Neural progenitor cell (in vitro differentiated cells): ENCODE results near the gene MON1B.

Experiments used
- CTCF ChIP-seq: fragments of 200-600 bp; sonication (generic); IDR thresholded peaks from 2 replicates; pipeline ENCODE4 v1.5.1; 2017; ENCODE audit warnings: antibody characterized with exemption, mild to moderate bottlenecking
- EZH2 ChIP-seq: fragments of 200-600 bp; sonication (generic); IDR thresholded peaks from 2 replicates; pipeline ENCODE4 v1.6.1; 2017; ENCODE audit warnings: antibody characterized with exemption, mild to moderate bottlenecking, moderate library complexity

GRCh38 chr16:77194295-77195231, 3.6 kb downstream of the MON1B start:
- TF ChIP-seq CTCF (no peak), EZH2 (no peak)
